GM21526 (cell line): ENCODE results near the gene CXXC1.
A peak's percentile ranks its signal among the peaks of the same experiment; 100 is the strongest.
"Not testable (repeated sequence)": the region's sequence is repeated elsewhere in the genome, so short reads cannot be mapped to it uniquely, and the experiment has no call there.

Experiments used
- ATAC-seq: cut with Tn5 transposase; IDR thresholded peaks from one replicate; pipeline ENCODE4 v1.9.1; 2021; ENCODE audit warnings: moderate library complexity; ENCODE audit not compliant: unreplicated experiment, low FRiP score

The CXXC1 gene

GRCh38 chr18:50287441-50288347, at the start of gene CXXC1:
CXXC1 (minus strand) TSS chr18:50287692; CDS start chr18:50287589, 103 bp downstream.
- peak; percentile 84 for ATAC-seq

- peak; percentile 72 for ATAC-seq
These were observed 47.2 kb upstream of the CXXC1 start for GRCh38 chr18:50334546-50335152.

- ATAC-seq: no peak
These were observed 44.2 kb upstream of the CXXC1 start for GRCh38 chr18:50331691-50332090.

GRCh38 chr18:50330176-50330575, 42.7 kb upstream of the CXXC1 start:
- no peak for ATAC-seq

GRCh38 chr18:50327983-50328382, 40.5 kb upstream of the CXXC1 start:
- ATAC-seq: no peak

GRCh38 chr18:50320719-50321118, 33.2 kb upstream of the CXXC1 start:
- no peak for ATAC-seq

- ATAC-seq: peak; percentile 63
These were observed 27.8 kb upstream of the CXXC1 start for GRCh38 chr18:50315100-50315871.

- no peak for ATAC-seq
These were observed 26.5 kb upstream of the CXXC1 start for GRCh38 chr18:50313873-50314460.

GRCh38 chr18:50313031-50313607, 25.6 kb upstream of the CXXC1 start:
- peak; percentile 14 for ATAC-seq

- peak; percentile 76 for ATAC-seq
These were observed 25.0 kb upstream of the CXXC1 start for GRCh38 chr18:50312296-50313030.

- ATAC-seq: no peak
These were observed 24.2 kb upstream of the CXXC1 start for GRCh38 chr18:50311650-50312049.

GRCh38 chr18:50310080-50310479, 22.6 kb upstream of the CXXC1 start:
- no peak for ATAC-seq

- ATAC-seq: not testable (repeated sequence)
These were observed 21.4 kb upstream of the CXXC1 start for GRCh38 chr18:50308851-50309250.

GRCh38 chr18:50307738-50308470, 20.4 kb upstream of the CXXC1 start:
- ATAC-seq: peak; percentile 63

GRCh38 chr18:50307400-50307737, 19.9 kb upstream of the CXXC1 start:
- ATAC-seq: no peak

- no peak for ATAC-seq
These were observed 19.5 kb upstream of the CXXC1 start for GRCh38 chr18:50306944-50307343.

GRCh38 chr18:50301074-50301473, 13.6 kb upstream of the CXXC1 start:
- no peak for ATAC-seq

GRCh38 chr18:50299626-50300388, 12.3 kb upstream of the CXXC1 start:
- ATAC-seq: no peak
